ENCODE results near the gene SEC61B. TPM values are rescaled to one million over a fixed set of nuclear protein-coding genes. Genes with fewer than 3 reads are reported as not detected.
A peak's percentile ranks its signal among the peaks of the same experiment; 100 is the strongest.

Gene SEC61B
- total RNA-seq, 1 donor from 2014 or later: 203 TPM

GRCh38 chr9:99199938-99200539, 22.0 kb upstream of the SEC61B start:
- H3K9me3 Mint-ChIP-seq (ENCODE audit: unreplicated experiment): no peaks in the 10 kb centered on the region
- no peaks in the 10 kb centered on the region for H3K27me3 Mint-ChIP-seq (ENCODE audit: unreplicated experiment)
- peak overlapping the region; percentile 70 for H3K27ac Mint-ChIP-seq (ENCODE audit: unreplicated experiment)
- peaks cover 15% of the 10 kb centered on the region for H3K4me1 Mint-ChIP-seq (ENCODE audit: unreplicated experiment)
- no peaks in the 10 kb centered on the region for H3K36me3 Mint-ChIP-seq (ENCODE audit: low read depth, unreplicated experiment)
- DNase-seq (ENCODE audit: low spot score): no peak
- TF ChIP-seq CTCF (IDR thresholded peaks at IDR 0.05; ENCODE audit: unreplicated experiment): no peak
- H3K4me3 Mint-ChIP-seq (ENCODE audit: unreplicated experiment): no peak overlapping the region

- H3K27ac Mint-ChIP-seq (ENCODE audit: unreplicated experiment): no peak overlapping the region
- TF ChIP-seq CTCF (IDR thresholded peaks at IDR 0.05; ENCODE audit: unreplicated experiment): no peak
- no peak for DNase-seq (ENCODE audit: low spot score)
- no peaks in the 10 kb centered on the region for H3K36me3 Mint-ChIP-seq (ENCODE audit: low read depth, unreplicated experiment)
- no peak overlapping the region for H3K4me3 Mint-ChIP-seq (ENCODE audit: unreplicated experiment)
- peaks cover 13% of the 10 kb centered on the region for H3K4me1 Mint-ChIP-seq (ENCODE audit: unreplicated experiment)
- no peaks in the 10 kb centered on the region for H3K9me3 Mint-ChIP-seq (ENCODE audit: unreplicated experiment)
- H3K27me3 Mint-ChIP-seq (ENCODE audit: unreplicated experiment): no peaks in the 10 kb centered on the region
Measured at GRCh38 chr9:99201603-99202002, 20.5 kb upstream of the SEC61B start.

GRCh38 chr9:99210572-99210971, 11.5 kb upstream of the SEC61B start:
- TF ChIP-seq CTCF (IDR thresholded peaks at IDR 0.05; ENCODE audit: unreplicated experiment): no peak
- Mint-ChIP-seq H3K9me3 (ENCODE audit: unreplicated experiment) (no peaks in the 10 kb centered on the region), H3K4me3 (ENCODE audit: unreplicated experiment) (no peak overlapping the region), H3K36me3 (ENCODE audit: low read depth, unreplicated experiment) (peaks cover 10% of the 10 kb centered on the region), H3K27ac (ENCODE audit: unreplicated experiment) (no peak overlapping the region), H3K27me3 (ENCODE audit: unreplicated experiment) (no peaks in the 10 kb centered on the region), H3K4me1 (ENCODE audit: unreplicated experiment) (no peaks in the 10 kb centered on the region)
- DNase-seq (ENCODE audit: low spot score): no peak

GRCh38 chr9:99211746-99212145, 10.3 kb upstream of the SEC61B start:
- H3K4me1 Mint-ChIP-seq (ENCODE audit: unreplicated experiment): no peaks in the 10 kb centered on the region
- H3K27ac Mint-ChIP-seq (ENCODE audit: unreplicated experiment): no peak overlapping the region
- no peaks in the 10 kb centered on the region for H3K27me3 Mint-ChIP-seq (ENCODE audit: unreplicated experiment)
- peak; percentile 10 for DNase-seq (ENCODE audit: low spot score)
- no peak for TF ChIP-seq CTCF (IDR thresholded peaks at IDR 0.05; ENCODE audit: unreplicated experiment)
- no peaks in the 10 kb centered on the region for H3K9me3 Mint-ChIP-seq (ENCODE audit: unreplicated experiment)
- H3K36me3 Mint-ChIP-seq (ENCODE audit: low read depth, unreplicated experiment): peaks cover 10% of the 10 kb centered on the region
- H3K4me3 Mint-ChIP-seq (ENCODE audit: unreplicated experiment): no peak overlapping the region

- DNase-seq (ENCODE audit: low spot score): no peak
- peaks cover 1% of the 10 kb centered on the region for H3K27me3 Mint-ChIP-seq (ENCODE audit: unreplicated experiment)
- H3K4me1 Mint-ChIP-seq (ENCODE audit: unreplicated experiment): no peaks in the 10 kb centered on the region
- H3K36me3 Mint-ChIP-seq (ENCODE audit: low read depth, unreplicated experiment): peaks cover 14% of the 10 kb centered on the region
- no peak for TF ChIP-seq CTCF (IDR thresholded peaks at IDR 0.05; ENCODE audit: unreplicated experiment)
- H3K9me3 Mint-ChIP-seq (ENCODE audit: unreplicated experiment): no peaks in the 10 kb centered on the region
- H3K27ac Mint-ChIP-seq (ENCODE audit: unreplicated experiment): no peak overlapping the region
- no peak overlapping the region for H3K4me3 Mint-ChIP-seq (ENCODE audit: unreplicated experiment)
Measured at GRCh38 chr9:99213197-99213596, 8.9 kb upstream of the SEC61B start.

Data from endothelial cell (in vitro differentiated cells).